ENCODE results near the gene CPN1. TPM values are rescaled to one million over a fixed set of nuclear protein-coding genes. Genes with fewer than 3 reads are reported as not detected.

Gene CPN1
- total RNA-seq, 1 donor from 2014 or later: not detected

GRCh38 chr10:100122780-100123179 is 41.1 kb upstream of the CPN1 start:
- Mint-ChIP-seq H3K4me1 (ENCODE audit: unreplicated experiment) (no peaks in the 10 kb centered on the region), H3K27ac (no peak overlapping the region), H3K27me3 (no peaks in the 10 kb centered on the region), H3K4me3 (no peak overlapping the region), H3K9me3 (no peaks in the 10 kb centered on the region), H3K36me3 (no peaks in the 10 kb centered on the region)
- no peak for DNase-seq (ENCODE audit: extremely low spot score, unreplicated experiment)
- TF ChIP-seq CTCF (conservative IDR thresholded peaks at IDR 0.05): no peak

- no peak overlapping the region for H3K27ac Mint-ChIP-seq
- no peaks in the 10 kb centered on the region for H3K36me3 Mint-ChIP-seq
- no peak for DNase-seq (ENCODE audit: extremely low spot score, unreplicated experiment)
- H3K9me3 Mint-ChIP-seq: no peaks in the 10 kb centered on the region
- H3K27me3 Mint-ChIP-seq: no peaks in the 10 kb centered on the region
- no peaks in the 10 kb centered on the region for H3K4me1 Mint-ChIP-seq (ENCODE audit: unreplicated experiment)
- no peak overlapping the region for H3K4me3 Mint-ChIP-seq
- TF ChIP-seq CTCF (conservative IDR thresholded peaks at IDR 0.05): no peak
These were observed 38.9 kb upstream of the CPN1 start for GRCh38 chr10:100120550-100120949.

- Mint-ChIP-seq H3K36me3 (no peaks in the 10 kb centered on the region), H3K27ac (no peak overlapping the region), H3K27me3 (no peaks in the 10 kb centered on the region), H3K9me3 (no peaks in the 10 kb centered on the region), H3K4me3 (no peak overlapping the region), H3K4me1 (ENCODE audit: unreplicated experiment) (no peaks in the 10 kb centered on the region)
- DNase-seq (ENCODE audit: extremely low spot score, unreplicated experiment): no peak
- no peak for TF ChIP-seq CTCF (conservative IDR thresholded peaks at IDR 0.05)
These were observed 38.1 kb upstream of the CPN1 start for GRCh38 chr10:100119726-100120125.

GRCh38 chr10:100114976-100115770 is 33.5 kb upstream of the CPN1 start:
- Mint-ChIP-seq H3K27ac (no peak overlapping the region), H3K4me1 (ENCODE audit: unreplicated experiment) (no peaks in the 10 kb centered on the region), H3K4me3 (no peak overlapping the region), H3K9me3 (no peaks in the 10 kb centered on the region), H3K27me3 (peaks cover 5% of the 10 kb centered on the region), H3K36me3 (no peaks in the 10 kb centered on the region)
- no peak for TF ChIP-seq CTCF (conservative IDR thresholded peaks at IDR 0.05)
- DNase-seq (ENCODE audit: extremely low spot score, unreplicated experiment): no peak

GRCh38 chr10:100114460-100114859 is 32.8 kb upstream of the CPN1 start:
- no peaks in the 10 kb centered on the region for H3K9me3 Mint-ChIP-seq
- no peak overlapping the region for H3K4me3 Mint-ChIP-seq
- H3K36me3 Mint-ChIP-seq: no peaks in the 10 kb centered on the region
- no peak for TF ChIP-seq CTCF (conservative IDR thresholded peaks at IDR 0.05)
- peaks cover 5% of the 10 kb centered on the region for H3K27me3 Mint-ChIP-seq
- DNase-seq (ENCODE audit: extremely low spot score, unreplicated experiment): no peak
- no peak overlapping the region for H3K27ac Mint-ChIP-seq
- H3K4me1 Mint-ChIP-seq (ENCODE audit: unreplicated experiment): no peaks in the 10 kb centered on the region

Measured in type B pancreatic cell (in vitro differentiated cells).